ENCODE data around the gene TP53RK.

TP53RK gene

GRCh38 chr20:46660487-46660886 lies 28.8 kb downstream of the TP53RK start:
- DNase-seq (ENCODE audit: low spot score) = no peak

- DNase-seq (ENCODE audit: low spot score) = no peak
Observed at GRCh38 chr20:46657618-46658017, 31.6 kb downstream of the TP53RK start.

- no peak for DNase-seq (ENCODE audit: low spot score)
Observed at GRCh38 chr20:46657137-46657536, 32.1 kb downstream of the TP53RK start.

- no peak for DNase-seq (ENCODE audit: low spot score)
Observed at GRCh38 chr20:46652699-46653098, 36.5 kb downstream of the TP53RK start.

- no peak for DNase-seq (ENCODE audit: low spot score)
Observed at GRCh38 chr20:46651091-46651962, 37.9 kb downstream of the TP53RK start, which contains the start of gene SLC13A3. TSS of gene SLC13A3 (minus strand) at chr20:46651459. CDS start at chr20:46651421, 38 bp downstream.

GRCh38 chr20:46650575-46651090 lies 38.6 kb downstream of the TP53RK start:
- no peak for DNase-seq (ENCODE audit: low spot score)

- DNase-seq (ENCODE audit: low spot score) = no peak
Observed at GRCh38 chr20:46649965-46650542, 39.2 kb downstream of the TP53RK start.

GRCh38 chr20:46649650-46649949 lies 39.6 kb downstream of the TP53RK start:
- no peak for DNase-seq (ENCODE audit: low spot score)

GRCh38 chr20:46648903-46649649 lies 40.2 kb downstream of the TP53RK start:
- no peak for DNase-seq (ENCODE audit: low spot score)

GRCh38 chr20:46647469-46647868 lies 41.8 kb downstream of the TP53RK start:
- DNase-seq (ENCODE audit: low spot score) = no peak

GRCh38 chr20:46646659-46647380 lies 42.4 kb downstream of the TP53RK start:
- no peak for DNase-seq (ENCODE audit: low spot score)

- DNase-seq (ENCODE audit: low spot score) = no peak
Observed at GRCh38 chr20:46646122-46646521, 43.1 kb downstream of the TP53RK start.

- DNase-seq (ENCODE audit: low spot score) = no peak
Observed at GRCh38 chr20:46644733-46645132, 44.5 kb downstream of the TP53RK start.

- no peak for DNase-seq (ENCODE audit: low spot score)
Observed at GRCh38 chr20:46644160-46644559, 45.1 kb downstream of the TP53RK start.

GRCh38 chr20:46642969-46643343 lies 46.3 kb downstream of the TP53RK start:
- no peak for DNase-seq (ENCODE audit: low spot score)

GRCh38 chr20:46642265-46642968 lies 46.8 kb downstream of the TP53RK start:
- no peak for DNase-seq (ENCODE audit: low spot score)

GRCh38 chr20:46641424-46641823 lies 47.8 kb downstream of the TP53RK start:
- no peak for DNase-seq (ENCODE audit: low spot score)

- no peak for DNase-seq (ENCODE audit: low spot score)
Observed at GRCh38 chr20:46640536-46641311, 48.5 kb downstream of the TP53RK start.

- DNase-seq (ENCODE audit: low spot score) = no peak
Observed at GRCh38 chr20:46640044-46640443, 49.2 kb downstream of the TP53RK start.

GRCh38 chr20:46639587-46639986 lies 49.7 kb downstream of the TP53RK start:
- no peak for DNase-seq (ENCODE audit: low spot score)

- no peak for DNase-seq (ENCODE audit: low spot score)
Observed at GRCh38 chr20:46638898-46639274, 50.4 kb downstream of the TP53RK start.
